Measurements from ENCODE around the gene CD247. TPM values are rescaled to one million over a fixed set of nuclear protein-coding genes. Genes with fewer than 3 reads are reported as not detected.

The CD247 gene
- total and polyA plus RNA-seq, 10 of the 15 experiments (the other 5 are each of a cell fraction or from before 2014, with no cell fraction given): 0.10 to 0.77 (median 0.30) TPM

DNA sequence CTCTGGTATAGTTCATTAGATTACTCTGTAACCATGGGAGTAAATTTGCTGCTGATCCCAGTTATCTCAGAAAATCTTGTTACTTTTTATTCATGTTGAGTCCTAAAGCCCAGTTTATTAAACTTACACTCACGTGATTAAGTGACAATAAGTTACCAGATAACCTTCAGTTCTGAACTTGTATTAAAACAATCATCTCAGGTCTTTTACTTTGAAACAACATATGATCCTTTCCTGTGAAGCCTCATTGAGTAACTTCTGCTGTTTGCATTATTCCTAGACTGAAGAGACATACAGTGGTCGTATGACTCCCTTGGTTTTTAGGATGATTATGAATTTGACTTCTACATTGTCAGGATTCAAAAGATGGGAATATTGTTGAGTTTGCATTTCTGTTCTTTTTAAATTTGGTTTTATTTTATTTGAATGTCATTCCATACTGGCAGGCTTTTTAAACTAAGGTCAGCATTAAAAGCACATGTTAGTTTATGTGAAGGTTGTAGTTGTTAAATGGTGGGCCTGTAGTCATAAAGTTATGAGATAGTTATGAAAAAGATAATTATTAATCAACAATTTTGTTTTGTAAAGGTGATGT, 117.9 kb downstream of the CD247 start:
- 76% methylated on average over 2 of the region's 2 CpGs for WGBS (ENCODE audit: insufficient coverage, insufficient replicate concordance, low lambda C conversion rate, missing lambda C conversion rate)
- CTCF ChIA-PET: interaction anchor here (0.7 to 3.3 kb wide), 7 partner anchors 132 to 155 kb away, joined by 3 to 35 read pairs (median 8); no protein-coding TSS in a partner anchor

More for the DNA sequence above, 117.9 kb downstream of the CD247 start:
- H3K79me2 ChIP-seq (ENCODE audit: control insufficient read depth, insufficient read depth, low read length): no peaks in the 10 kb centered on the region
- no peak overlapping the region for H3K4me3 ChIP-seq
- ChIA-PET POLR2A (no interaction called here), SMC1A (ENCODE audit: uncharacterized antibody, unreplicated experiment) (interaction anchor here (0.6 to 4.4 kb wide), 7 partner anchors 17 to 523 kb away, joined by 3 to 29 read pairs (median 4); no protein-coding TSS in a partner anchor), RAD21 (ENCODE audit: unreplicated experiment) (interaction anchor here (1.4 to 2.6 kb wide), 2 partner anchors 132 to 135 kb away, joined by 3 to 14 read pairs; no protein-coding TSS in a partner anchor)
- peaks cover 3 to 33% of the 10 kb centered on the region in 2 experiments; a peak in 3 of 4 replicates for H3K36me3 ChIP-seq (ENCODE audit: control insufficient read depth in 2 of 2, insufficient read depth in 2 of 2, low read length in 1 of 2)
- H3K4me2 ChIP-seq (ENCODE audit: control insufficient read depth, insufficient read depth): no peak overlapping the region
- FAIRE-seq (no peak), ATAC-seq (no peak), DNase-seq (ENCODE audit: low read depth, low spot score) (no peak)
- H3K9ac ChIP-seq (ENCODE audit: control insufficient read depth, insufficient read depth, low read length): no peak overlapping the region
- TF ChIP-seq, protein P1, sequence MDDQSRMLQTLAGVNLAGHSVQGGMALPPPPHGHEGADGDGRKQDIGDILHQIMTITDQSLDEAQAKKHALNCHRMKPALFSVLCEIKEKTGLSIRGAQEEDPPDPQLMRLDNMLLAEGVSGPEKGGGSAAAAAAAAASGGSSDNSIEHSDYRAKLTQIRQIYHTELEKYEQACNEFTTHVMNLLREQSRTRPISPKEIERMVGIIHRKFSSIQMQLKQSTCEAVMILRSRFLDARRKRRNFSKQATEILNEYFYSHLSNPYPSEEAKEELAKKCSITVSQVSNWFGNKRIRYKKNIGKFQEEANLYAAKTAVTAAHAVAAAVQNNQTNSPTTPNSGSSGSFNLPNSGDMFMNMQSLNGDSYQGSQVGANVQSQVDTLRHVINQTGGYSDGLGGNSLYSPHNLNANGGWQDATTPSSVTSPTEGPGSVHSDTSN (IDR thresholded peaks at IDR 0.05; ENCODE audit: insufficient replicate concordance, low read depth, low read length): no peak
- TF ChIP-seq, protein P2, sequence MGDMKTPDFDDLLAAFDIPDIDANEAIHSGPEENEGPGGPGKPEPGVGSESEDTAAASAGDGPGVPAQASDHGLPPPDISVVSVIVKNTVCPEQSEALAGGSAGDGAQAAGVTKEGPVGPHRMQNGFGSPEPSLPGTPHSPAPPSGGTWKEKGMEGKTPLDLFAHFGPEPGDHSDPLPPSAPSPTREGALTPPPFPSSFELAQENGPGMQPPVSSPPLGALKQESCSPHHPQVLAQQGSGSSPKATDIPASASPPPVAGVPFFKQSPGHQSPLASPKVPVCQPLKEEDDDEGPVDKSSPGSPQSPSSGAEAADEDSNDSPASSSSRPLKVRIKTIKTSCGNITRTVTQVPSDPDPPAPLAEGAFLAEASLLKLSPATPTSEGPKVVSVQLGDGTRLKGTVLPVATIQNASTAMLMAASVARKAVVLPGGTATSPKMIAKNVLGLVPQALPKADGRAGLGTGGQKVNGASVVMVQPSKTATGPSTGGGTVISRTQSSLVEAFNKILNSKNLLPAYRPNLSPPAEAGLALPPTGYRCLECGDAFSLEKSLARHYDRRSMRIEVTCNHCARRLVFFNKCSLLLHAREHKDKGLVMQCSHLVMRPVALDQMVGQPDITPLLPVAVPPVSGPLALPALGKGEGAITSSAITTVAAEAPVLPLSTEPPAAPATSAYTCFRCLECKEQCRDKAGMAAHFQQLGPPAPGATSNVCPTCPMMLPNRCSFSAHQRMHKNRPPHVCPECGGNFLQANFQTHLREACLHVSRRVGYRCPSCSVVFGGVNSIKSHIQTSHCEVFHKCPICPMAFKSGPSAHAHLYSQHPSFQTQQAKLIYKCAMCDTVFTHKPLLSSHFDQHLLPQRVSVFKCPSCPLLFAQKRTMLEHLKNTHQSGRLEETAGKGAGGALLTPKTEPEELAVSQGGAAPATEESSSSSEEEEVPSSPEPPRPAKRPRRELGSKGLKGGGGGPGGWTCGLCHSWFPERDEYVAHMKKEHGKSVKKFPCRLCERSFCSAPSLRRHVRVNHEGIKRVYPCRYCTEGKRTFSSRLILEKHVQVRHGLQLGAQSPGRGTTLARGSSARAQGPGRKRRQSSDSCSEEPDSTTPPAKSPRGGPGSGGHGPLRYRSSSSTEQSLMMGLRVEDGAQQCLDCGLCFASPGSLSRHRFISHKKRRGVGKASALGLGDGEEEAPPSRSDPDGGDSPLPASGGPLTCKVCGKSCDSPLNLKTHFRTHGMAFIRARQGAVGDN (IDR thresholded peaks at IDR 0.05): no peak
- TF ChIP-seq SIN3A (IDR thresholded peaks at IDR 0.05; ENCODE audit: low read depth, low read length) (no peak), ZZZ3 (IDR thresholded peaks at IDR 0.05; ENCODE audit: control insufficient read depth, insufficient read length, low read depth) (no peak)
- no peaks in the 10 kb centered on the region for H3K27me3 ChIP-seq (replicated peaks in 1 of 2; ENCODE audit: control insufficient read depth in 2 of 2, insufficient read depth in 2 of 2, low read length in 1 of 2)
- no peaks in the 10 kb centered on the region for H3K4me1 ChIP-seq (ENCODE audit: control insufficient read depth, insufficient read depth, low read length)
- H3K9me3 ChIP-seq (replicated peaks; ENCODE audit: control insufficient read depth, insufficient read depth, low read length): no peaks in the 10 kb centered on the region
- BruUV-seq (replicated peaks): no TSS peak
- intact Hi-C loops (cut with micrococcal nuclease; ENCODE audit: unreplicated experiment): loop anchor here (2.0 kb wide), 1 partner anchor 132 kb away; no protein-coding TSS in a partner anchor
- H4K20me1 ChIP-seq (ENCODE audit: control insufficient read depth, insufficient read depth): no peaks in the 10 kb centered on the region
- in situ Hi-C loops (cut with MboI): no loop called here
- H2AFZ ChIP-seq (ENCODE audit: control insufficient read depth, low read depth, low read length): no peak overlapping the region
- H3K27ac ChIP-seq (ENCODE audit: control insufficient read depth, insufficient read depth): no peak overlapping the region
